Measurements from ENCODE around the gene AAGAB.
A peak's percentile ranks its signal among the peaks of the same experiment; 100 is the strongest.

The AAGAB gene

DNA sequence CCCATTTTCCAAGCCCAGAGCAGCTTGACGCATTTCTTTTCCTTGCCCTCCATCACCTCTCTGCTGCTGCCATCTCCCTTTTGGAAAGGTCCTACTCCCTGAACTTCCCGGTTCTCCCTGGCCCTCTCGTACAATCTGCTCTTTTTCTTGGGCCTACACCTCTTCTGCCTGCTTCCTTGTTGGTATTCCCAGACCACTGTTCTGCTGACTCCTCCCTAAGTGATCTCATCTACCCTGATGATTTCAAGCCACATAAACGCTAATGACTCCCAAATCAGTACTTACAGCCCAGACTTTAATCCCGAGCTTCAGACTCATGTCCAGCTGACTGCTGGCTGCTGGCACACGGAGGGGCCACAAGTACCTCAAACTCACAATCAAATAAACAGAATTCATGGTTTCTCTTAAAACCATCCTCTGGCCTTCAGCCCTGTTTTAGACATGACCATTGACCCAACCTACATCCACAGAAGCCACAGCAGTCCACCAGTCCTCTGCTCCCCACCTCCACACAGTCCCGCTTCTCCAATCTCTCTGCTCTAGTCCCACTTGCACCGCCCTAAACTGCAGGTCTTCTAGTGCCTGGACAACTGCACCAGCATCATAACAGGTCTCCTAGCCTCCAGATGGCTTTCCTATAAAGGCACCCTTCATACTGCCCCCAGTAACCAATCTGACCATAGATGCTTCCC is 57.6 kb downstream of the AAGAB start:
- peaks cover 22% of the 10 kb centered on the region; the same call in 1 of the 2 replicates for H3K36me3 ChIP-seq (ENCODE audit: insufficient read depth, low read length)
- no peak overlapping the region for H2AFZ ChIP-seq (ENCODE audit: low read length, unreplicated experiment)
- H3K27me3 ChIP-seq (ENCODE audit: insufficient read depth, low read length) = no peaks in the 10 kb centered on the region
- H3K4me1 ChIP-seq (ENCODE audit: control insufficient read depth, insufficient read depth, low read length, unreplicated experiment) = peaks cover 39% of the 10 kb centered on the region
- H3K4me3 ChIP-seq (ENCODE audit: low read depth, low read length) = no peak overlapping the region
- H3K27ac ChIP-seq (ENCODE audit: low read depth, low read length) = peak overlapping the region; percentile 42
- no peaks in the 10 kb centered on the region for H3K79me2 ChIP-seq (ENCODE audit: control insufficient read depth, insufficient read depth, low read length, unreplicated experiment)

GRCh38 chr15:67196222-67196621 is 58.2 kb downstream of the AAGAB start:
- Histone ChIP-seq H3K27me3 (ENCODE audit: insufficient read depth, low read length) (no peaks in the 10 kb centered on the region), H3K4me3 (ENCODE audit: low read depth, low read length) (no peak overlapping the region), H3K27ac (ENCODE audit: low read depth, low read length) (peak overlapping the region; percentile 42), H3K79me2 (ENCODE audit: control insufficient read depth, insufficient read depth, low read length, unreplicated experiment) (no peaks in the 10 kb centered on the region), H3K4me1 (ENCODE audit: control insufficient read depth, insufficient read depth, low read length, unreplicated experiment) (peaks cover 35% of the 10 kb centered on the region), H3K36me3 (ENCODE audit: insufficient read depth, low read length) (peaks cover 27% of the 10 kb centered on the region; the same call in 1 of the 2 replicates), H2AFZ (ENCODE audit: low read length, unreplicated experiment) (no peak overlapping the region)

DNA sequence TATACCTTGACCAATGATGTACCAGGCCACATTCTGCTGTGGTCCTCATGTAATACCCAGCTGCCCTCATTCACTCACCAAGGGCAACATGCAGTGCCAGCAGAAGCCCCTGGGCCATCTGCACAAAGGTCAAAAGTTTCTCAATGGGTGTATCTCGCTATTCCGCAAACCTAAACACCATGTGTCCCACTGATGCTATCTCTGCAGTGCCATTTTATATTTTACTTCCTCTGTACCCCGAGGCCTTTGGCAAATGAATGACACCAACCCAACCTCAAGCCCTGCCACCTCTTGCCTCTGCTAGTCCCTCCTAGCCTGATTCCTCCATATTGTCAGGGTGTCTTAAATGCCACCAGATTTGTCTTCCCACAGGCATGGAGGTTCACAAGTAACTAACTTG is 59.2 kb downstream of the AAGAB start:
- no peak overlapping the region for H2AFZ ChIP-seq (ENCODE audit: low read length, unreplicated experiment)
- H3K27me3 ChIP-seq (ENCODE audit: insufficient read depth, low read length) = no peaks in the 10 kb centered on the region
- peaks cover 26% of the 10 kb centered on the region for H3K4me1 ChIP-seq (ENCODE audit: control insufficient read depth, insufficient read depth, low read length, unreplicated experiment)
- no peak overlapping the region for H3K27ac ChIP-seq (ENCODE audit: low read depth, low read length)
- H3K79me2 ChIP-seq (ENCODE audit: control insufficient read depth, insufficient read depth, low read length, unreplicated experiment) = no peaks in the 10 kb centered on the region
- peaks cover 35% of the 10 kb centered on the region; the same call in 1 of the 2 replicates for H3K36me3 ChIP-seq (ENCODE audit: insufficient read depth, low read length)
- no peak overlapping the region for H3K4me3 ChIP-seq (ENCODE audit: low read depth, low read length)

- Histone ChIP-seq H3K4me1 (ENCODE audit: control insufficient read depth, insufficient read depth, low read length, unreplicated experiment) (peaks cover 19% of the 10 kb centered on the region), H3K27me3 (ENCODE audit: insufficient read depth, low read length) (no peaks in the 10 kb centered on the region), H2AFZ (ENCODE audit: low read length, unreplicated experiment) (no peak overlapping the region), H3K27ac (ENCODE audit: low read depth, low read length) (no peak overlapping the region), H3K79me2 (ENCODE audit: control insufficient read depth, insufficient read depth, low read length, unreplicated experiment) (no peaks in the 10 kb centered on the region), H3K4me3 (ENCODE audit: low read depth, low read length) (no peak overlapping the region), H3K36me3 (ENCODE audit: insufficient read depth, low read length) (peaks cover 43% of the 10 kb centered on the region; the same call in 1 of the 2 replicates)
These were observed 60.0 kb downstream of the AAGAB start for GRCh38 chr15:67194171-67195114.

GRCh38 chr15:67193223-67193990 is 61.1 kb downstream of the AAGAB start:
- Histone ChIP-seq H3K4me3 (ENCODE audit: low read depth, low read length) (no peak overlapping the region), H3K4me1 (ENCODE audit: control insufficient read depth, insufficient read depth, low read length, unreplicated experiment) (peaks cover 26% of the 10 kb centered on the region), H2AFZ (ENCODE audit: low read length, unreplicated experiment) (no peak overlapping the region), H3K27me3 (ENCODE audit: insufficient read depth, low read length) (no peaks in the 10 kb centered on the region), H3K36me3 (ENCODE audit: insufficient read depth, low read length) (peaks cover 49% of the 10 kb centered on the region; the same call in 1 of the 2 replicates), H3K27ac (ENCODE audit: low read depth, low read length) (peak overlapping the region; percentile 17; the same call in 1 of the 2 replicates), H3K79me2 (ENCODE audit: control insufficient read depth, insufficient read depth, low read length, unreplicated experiment) (no peaks in the 10 kb centered on the region)

GRCh38 chr15:67192185-67192820 is 62.2 kb downstream of the AAGAB start:
- Histone ChIP-seq H3K36me3 (ENCODE audit: insufficient read depth, low read length) (peaks cover 54% of the 10 kb centered on the region; the same call in 1 of the 2 replicates), H3K27me3 (ENCODE audit: insufficient read depth, low read length) (no peaks in the 10 kb centered on the region), H3K79me2 (ENCODE audit: control insufficient read depth, insufficient read depth, low read length, unreplicated experiment) (no peaks in the 10 kb centered on the region), H3K4me3 (ENCODE audit: low read depth, low read length) (no peak overlapping the region), H3K27ac (ENCODE audit: low read depth, low read length) (no peak overlapping the region), H3K4me1 (ENCODE audit: control insufficient read depth, insufficient read depth, low read length, unreplicated experiment) (peaks cover 34% of the 10 kb centered on the region), H2AFZ (ENCODE audit: low read length, unreplicated experiment) (no peak overlapping the region)

DNA sequence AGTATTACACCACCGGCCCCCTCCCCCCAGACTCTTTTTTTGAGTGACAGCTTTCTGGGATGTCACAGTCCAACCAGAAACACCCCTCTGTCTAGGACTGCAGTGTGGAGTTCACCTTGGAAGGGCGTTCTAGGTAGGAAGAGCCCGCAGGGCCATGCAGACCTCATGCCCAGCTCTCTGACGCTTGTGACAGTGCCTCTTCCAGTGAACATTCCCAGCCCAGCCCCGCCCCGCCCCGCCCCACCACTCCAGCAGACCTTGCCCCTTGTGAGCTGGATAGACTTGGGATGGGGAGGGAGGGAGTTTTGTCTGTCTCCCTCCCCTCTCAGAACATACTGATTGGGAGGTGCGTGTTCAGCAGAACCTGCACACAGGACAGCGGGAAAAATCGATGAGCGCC is 63.6 kb downstream of the AAGAB start:
- Histone ChIP-seq H2AFZ (ENCODE audit: low read length, unreplicated experiment) (no peak overlapping the region), H3K27ac (ENCODE audit: low read depth, low read length) (no peak overlapping the region), H3K36me3 (ENCODE audit: insufficient read depth, low read length) (peaks cover 65% of the 10 kb centered on the region), H3K4me3 (ENCODE audit: low read depth, low read length) (no peak overlapping the region), H3K4me1 (ENCODE audit: control insufficient read depth, insufficient read depth, low read length, unreplicated experiment) (peaks cover 29% of the 10 kb centered on the region), H3K27me3 (ENCODE audit: insufficient read depth, low read length) (no peaks in the 10 kb centered on the region), H3K79me2 (ENCODE audit: control insufficient read depth, insufficient read depth, low read length, unreplicated experiment) (no peaks in the 10 kb centered on the region)

DNA sequence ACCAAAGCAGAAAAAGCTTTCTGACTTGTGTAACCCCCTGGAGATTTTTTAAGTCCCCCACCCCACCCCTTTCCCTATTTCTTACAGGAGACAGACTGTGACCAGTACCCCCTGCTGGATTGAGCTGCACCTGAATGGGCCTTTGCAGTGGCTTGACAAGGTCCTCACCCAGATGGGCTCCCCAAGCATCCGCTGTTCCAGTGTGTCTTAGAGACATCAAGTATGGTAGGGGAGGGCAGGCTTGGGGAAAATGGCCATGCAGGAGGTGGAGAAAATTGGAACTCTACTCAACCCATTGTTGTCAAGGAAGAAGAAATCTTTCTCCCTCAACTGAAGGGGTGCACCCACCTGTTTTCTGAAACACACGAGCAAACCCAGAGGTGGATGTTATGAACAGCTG is 64.1 kb downstream of the AAGAB start:
- no peak overlapping the region for H2AFZ ChIP-seq (ENCODE audit: low read length, unreplicated experiment)
- peaks cover 33% of the 10 kb centered on the region for H3K4me1 ChIP-seq (ENCODE audit: control insufficient read depth, insufficient read depth, low read length, unreplicated experiment)
- H3K79me2 ChIP-seq (ENCODE audit: control insufficient read depth, insufficient read depth, low read length, unreplicated experiment) = no peaks in the 10 kb centered on the region
- no peak overlapping the region for H3K4me3 ChIP-seq (ENCODE audit: low read depth, low read length)
- H3K27me3 ChIP-seq (ENCODE audit: insufficient read depth, low read length) = no peaks in the 10 kb centered on the region
- H3K27ac ChIP-seq (ENCODE audit: low read depth, low read length) = no peak overlapping the region
- peaks cover 66% of the 10 kb centered on the region for H3K36me3 ChIP-seq (ENCODE audit: insufficient read depth, low read length)

DNA sequence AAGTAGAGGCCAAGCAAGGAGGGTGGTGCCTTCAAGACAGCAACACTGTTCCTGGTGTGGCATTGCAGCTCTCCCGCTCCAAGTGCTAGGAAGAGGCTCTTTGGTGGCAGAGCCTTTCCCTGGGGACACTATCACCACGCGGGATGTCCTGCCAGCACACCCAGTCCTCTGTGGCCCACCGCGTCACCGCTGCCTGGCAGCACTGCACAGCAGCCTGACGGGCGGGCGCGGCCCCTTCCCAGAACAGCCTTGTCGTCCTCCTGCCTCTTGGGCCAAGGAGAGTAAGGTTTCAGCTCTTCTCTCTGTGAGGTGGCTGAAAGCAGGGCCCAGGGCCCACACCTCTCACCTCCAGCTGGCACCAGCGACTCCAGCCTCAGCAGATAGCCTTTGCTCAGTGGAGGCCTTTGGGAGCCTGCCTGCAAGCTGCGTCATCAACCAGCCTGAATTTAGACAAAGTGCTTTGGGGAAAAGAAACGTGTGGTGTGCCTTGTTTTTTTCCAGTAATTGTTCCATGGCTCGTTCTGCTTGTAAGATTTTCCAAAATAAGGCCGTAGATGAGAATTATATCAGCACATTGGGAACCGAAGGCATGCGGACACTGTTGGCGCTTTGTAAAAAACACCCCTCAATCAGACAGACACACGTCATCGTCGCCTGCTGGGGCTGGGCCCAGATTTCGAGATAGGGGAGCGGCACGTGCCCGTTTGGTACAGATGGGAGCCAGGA is 65.0 kb downstream of the AAGAB start:
- H3K4me3 ChIP-seq (ENCODE audit: low read depth, low read length) = no peak overlapping the region
- no peak overlapping the region for H2AFZ ChIP-seq (ENCODE audit: low read length, unreplicated experiment)
- no peaks in the 10 kb centered on the region for H3K27me3 ChIP-seq (ENCODE audit: insufficient read depth, low read length)
- peaks cover 71% of the 10 kb centered on the region for H3K36me3 ChIP-seq (ENCODE audit: insufficient read depth, low read length)
- peak overlapping the region; percentile 77 for H3K27ac ChIP-seq (ENCODE audit: low read depth, low read length)
- no peaks in the 10 kb centered on the region for H3K79me2 ChIP-seq (ENCODE audit: control insufficient read depth, insufficient read depth, low read length, unreplicated experiment)
- peaks cover 35% of the 10 kb centered on the region for H3K4me1 ChIP-seq (ENCODE audit: control insufficient read depth, insufficient read depth, low read length, unreplicated experiment)
